Pancreas (tissue), 10 donors: Measurements from ENCODE around the gene ADAM19. TPM values are rescaled to one million over a fixed set of nuclear protein-coding genes. Genes with fewer than 3 reads are reported as not detected.

Experiments used
- ATAC-seq, 4 donors: fragments of 200-7000 bp; cut with Tn5 transposase; one replicate each; pipeline versions ENCODE4 v1.8.0 to v1.9.1; 2020; ENCODE audit warnings: mild to moderate bottlenecking in 4 of 4, moderate library complexity in 4 of 4
- DNase-seq, 6 donors: peaks; one replicate each; pipeline ENCODE4 v3.0.0-alpha.2; 2020
- FAIRE-seq: peaks from 2 replicates; lab custom pipeline; 2012; peaks lifted over from hg19 to GRCh38; lab: Jason Lieb, UNC
- H3K27ac ChIP-seq, 4 donors: fragments of 200-600 bp; sonication (generic); 1 replicate in 3 of 4; 2 replicates in 1 of 4; pipeline versions ENCODE4 v1.5.0 to v1.8.0; 2020
- H3K27me3 ChIP-seq, 4 donors: fragments of 200-600 bp; one replicate each; pipeline ENCODE4 v1.8.0; 2021
- H3K36me3 ChIP-seq, 3 donors: fragments of 200-600 bp; sonication (generic) in 1 of 3; one replicate each; pipeline versions ENCODE4 v1.5.0 to v1.8.0; 2020 to 2021
- H3K4me1 ChIP-seq, 3 donors: fragments of 200-600 bp; one replicate each; pipeline ENCODE4 v1.8.0; 2021
- H3K4me3 ChIP-seq, 4 donors: fragments of 200-600 bp; sonication (generic) in 2 of 4; one replicate each; pipeline versions ENCODE4 v1.5.0 to v1.8.0; 2020 to 2021
- H3K9me3 ChIP-seq, 4 donors: fragments of 200-600 bp; one replicate each; pipeline ENCODE4 v1.8.0; 2021
- WGBS, 2 donors: extraction: QIAGEN DNeasy Blood & Tissue Kit; methylation state at CpG; one replicate each; pipeline ENCODE4 v1.1.7; 2013; 5-methylcytosine and 5-hydroxymethylcytosine counted together
- intact Hi-C, 3 donors: fragments of 100-400 bp; cut with DNase I; formaldehyde crosslinking; loops; one replicate each; pipeline versions ENCODE4 v1.11.1 to v1.14.2; 2022
- polyA plus RNA-seq, 2 donors: library from polyadenylated mRNA; stranded (reverse); fragments of 200-250 nt; gene quantifications; one replicate each; pipeline ENCODE4 v1.2.3, GENCODE V29; 2013
- total RNA-seq, 6 donors: library from RNA; stranded (reverse); fragmentation: NEBNext Ultra II Directional in 4 of 6; extraction: Animal tissue kit (Norgen Biotek cat#: 25700) in 4 of 6; gene quantifications; one replicate each; pipeline versions ENCODE4 v1.2.1 to v1.2.4, GENCODE V29; 2021 to 2023
- TF ChIP-seq, protein P1 (sequence below), 4 donors: fragments of 200-600 bp; sonication (generic) in 3 of 4; IDR thresholded peaks; one replicate each; pipeline versions ENCODE4 v1.5.0 to v1.8.0; 2021; ENCODE audit warnings: antibody characterized with exemption in 4 of 4
- donor health status: healthy with polysubstance abuse.
- donor health status: DM: no; HTN: no; CAD: no; lungs with moderate emphysema.
- donor health status: DM: no; HTN: no; CAD: no.
- donor health status: control.
- donor health status: control.
- donor health status: Bipolar disorder and iron deficiency.
- donor health status: DM: yes; HTN: yes; CAD: no.
- donor health status: DM: no; HTN: no; CAD: no.
- donor health status: DM: no; HTN: no; CAD: no.
- donor health status: DM: yes; HTN: yes; CAD: no.

The ADAM19 gene
- total and polyA plus RNA-seq, 8 donors = 0.38 to 3.0 (median 0.69) TPM

DNA sequence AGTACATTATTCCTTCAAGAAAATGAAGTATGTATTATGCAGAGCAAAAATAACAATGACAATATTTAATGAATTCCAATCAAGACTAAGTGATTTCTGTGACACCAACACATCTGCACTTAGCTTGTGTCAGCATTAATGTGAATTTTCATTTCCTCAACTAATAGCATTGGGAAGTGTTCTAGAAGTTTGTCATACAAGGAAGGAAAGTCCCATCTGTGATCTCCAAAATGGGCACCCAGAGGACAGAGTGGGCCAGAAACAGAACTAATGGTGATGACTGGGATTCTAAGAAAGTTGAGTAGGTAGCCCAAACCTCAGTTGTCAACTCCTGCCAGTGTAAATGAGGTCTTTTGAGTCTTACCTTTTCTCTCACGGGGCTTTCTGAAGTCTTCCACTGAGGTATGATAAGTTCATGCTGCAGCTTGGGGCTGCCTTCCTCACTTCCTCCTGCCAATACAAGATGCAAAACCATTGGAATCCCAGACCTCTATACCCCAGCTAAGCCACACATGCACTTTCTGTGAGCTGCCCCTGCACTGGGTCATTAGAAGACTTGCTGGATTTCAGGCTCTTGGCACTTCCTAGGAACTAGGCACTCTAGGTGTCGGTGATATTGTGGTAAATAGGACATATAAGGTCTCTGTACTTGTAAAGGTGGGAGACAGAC, 4.9 kb downstream of the ADAM19 start:
- H3K27ac ChIP-seq = no peak overlapping the region
- TF ChIP-seq, protein P1, sequence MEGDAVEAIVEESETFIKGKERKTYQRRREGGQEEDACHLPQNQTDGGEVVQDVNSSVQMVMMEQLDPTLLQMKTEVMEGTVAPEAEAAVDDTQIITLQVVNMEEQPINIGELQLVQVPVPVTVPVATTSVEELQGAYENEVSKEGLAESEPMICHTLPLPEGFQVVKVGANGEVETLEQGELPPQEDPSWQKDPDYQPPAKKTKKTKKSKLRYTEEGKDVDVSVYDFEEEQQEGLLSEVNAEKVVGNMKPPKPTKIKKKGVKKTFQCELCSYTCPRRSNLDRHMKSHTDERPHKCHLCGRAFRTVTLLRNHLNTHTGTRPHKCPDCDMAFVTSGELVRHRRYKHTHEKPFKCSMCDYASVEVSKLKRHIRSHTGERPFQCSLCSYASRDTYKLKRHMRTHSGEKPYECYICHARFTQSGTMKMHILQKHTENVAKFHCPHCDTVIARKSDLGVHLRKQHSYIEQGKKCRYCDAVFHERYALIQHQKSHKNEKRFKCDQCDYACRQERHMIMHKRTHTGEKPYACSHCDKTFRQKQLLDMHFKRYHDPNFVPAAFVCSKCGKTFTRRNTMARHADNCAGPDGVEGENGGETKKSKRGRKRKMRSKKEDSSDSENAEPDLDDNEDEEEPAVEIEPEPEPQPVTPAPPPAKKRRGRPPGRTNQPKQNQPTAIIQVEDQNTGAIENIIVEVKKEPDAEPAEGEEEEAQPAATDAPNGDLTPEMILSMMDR (IDR thresholded peaks at IDR 0.05) = no peak
- peaks cover 0 to 5% (median 0%) of the 10 kb centered on the region in 3 donors for H3K4me1 ChIP-seq
- no peak for FAIRE-seq
- no peaks in the 10 kb centered on the region for H3K9me3 ChIP-seq
- H3K36me3 ChIP-seq = no peaks in the 10 kb centered on the region
- DNase-seq = no peak
- intact Hi-C loops = no loop called here
- peaks cover 0 to 8% (median 0%) of the 10 kb centered on the region in 4 donors for H3K27me3 ChIP-seq
- WGBS, 2 donors = 89% methylated on average over 2 of the region's 2 CpGs
- no peak overlapping the region for H3K4me3 ChIP-seq
- peak in 1 of 4 donors; percentile 30 for ATAC-seq

DNA sequence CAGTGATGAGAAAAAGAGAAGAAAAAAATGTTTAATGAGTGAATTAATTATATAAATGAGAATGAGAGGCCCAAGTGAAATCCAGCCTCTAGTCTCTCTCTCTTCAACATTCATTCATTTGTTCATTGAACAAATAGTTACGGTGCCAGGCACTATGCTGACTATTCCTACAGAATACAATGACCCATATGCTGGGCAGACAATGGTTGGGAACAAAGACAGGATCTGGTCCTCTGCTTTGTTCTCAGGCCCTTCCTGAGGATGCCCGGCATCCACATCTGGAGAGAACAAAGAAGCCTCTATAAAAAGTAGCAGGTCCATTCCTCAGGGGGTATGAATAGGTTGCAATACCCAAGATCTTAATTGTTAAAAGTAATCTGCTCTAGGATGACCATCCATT, 6.9 kb downstream of the ADAM19 start:
- ATAC-seq = no peak
- no peaks in the 10 kb centered on the region for H3K36me3 ChIP-seq
- H3K4me1 ChIP-seq = no peaks in the 10 kb centered on the region
- FAIRE-seq = no peak
- WGBS, 2 donors = 59 to 81% methylated on average over 2 of the region's 2 CpGs
- intact Hi-C loops = no loop called here
- H3K9me3 ChIP-seq = no peaks in the 10 kb centered on the region
- no peaks in the 10 kb centered on the region for H3K27me3 ChIP-seq
- TF ChIP-seq, protein P1 (IDR thresholded peaks at IDR 0.05) = no peak
- H3K27ac ChIP-seq = no peak overlapping the region
- DNase-seq = no peak
- no peak overlapping the region for H3K4me3 ChIP-seq

DNA sequence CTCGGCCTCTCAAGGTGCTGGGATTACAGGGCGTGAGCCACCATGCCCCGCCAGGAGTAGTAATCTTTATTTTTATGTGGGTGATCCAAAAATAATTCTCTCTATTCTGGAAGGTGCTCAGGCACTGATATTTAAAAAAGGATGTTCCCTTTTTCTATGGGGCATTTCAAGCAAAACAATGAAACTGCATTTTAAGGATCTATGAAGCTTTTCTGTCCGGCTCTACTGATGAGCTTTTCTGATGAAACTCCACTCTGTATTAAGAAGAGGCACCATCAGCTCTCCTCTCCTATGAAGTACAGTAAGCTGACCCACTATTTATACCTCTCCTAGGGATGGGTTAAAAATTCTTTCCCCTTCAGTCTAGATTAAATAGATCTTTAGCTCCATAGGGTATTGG, 7.4 kb downstream of the ADAM19 start:
- intact Hi-C loops = no loop called here
- 78 to 84% methylated on average over 4 of the region's 4 CpGs for WGBS, 2 donors
- no peak overlapping the region for H3K4me3 ChIP-seq
- no peaks in the 10 kb centered on the region for H3K27me3 ChIP-seq
- H3K27ac ChIP-seq = no peak overlapping the region
- DNase-seq (no peak), ATAC-seq (no peak), FAIRE-seq (no peak)
- H3K9me3 ChIP-seq = no peaks in the 10 kb centered on the region
- H3K4me1 ChIP-seq = no peaks in the 10 kb centered on the region
- TF ChIP-seq, protein P1 (IDR thresholded peaks at IDR 0.05) = no peak
- H3K36me3 ChIP-seq = no peaks in the 10 kb centered on the region

DNA sequence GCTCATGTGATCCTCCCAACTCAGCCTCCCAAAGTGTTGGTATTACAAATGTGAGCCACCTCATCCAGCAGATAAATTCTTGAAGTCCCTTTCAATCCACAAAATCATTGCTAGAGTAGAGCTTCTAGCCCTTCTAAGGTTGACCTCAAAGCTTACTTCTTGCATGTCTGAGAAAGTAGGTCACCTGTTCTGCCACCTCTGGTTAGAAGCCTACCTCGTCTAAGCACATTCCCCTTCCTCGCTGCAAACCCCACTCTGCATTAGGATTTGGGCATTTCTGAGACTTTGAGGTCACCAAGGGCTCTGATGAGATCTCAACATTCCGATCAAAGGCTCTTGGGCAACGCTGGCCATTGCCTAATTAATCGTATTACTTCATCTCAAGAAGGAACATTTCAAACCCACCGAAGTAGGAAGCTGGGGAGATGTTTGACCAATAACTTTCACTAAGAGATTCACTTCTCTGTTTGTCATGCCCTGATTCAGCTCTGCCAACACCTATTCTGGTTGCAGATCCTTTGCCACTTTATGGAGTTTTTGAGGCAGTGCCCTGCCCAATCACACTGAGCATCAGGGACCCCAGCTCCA, 8.6 kb downstream of the ADAM19 start:
- 67 to 72% methylated on average over 6 of the region's 6 CpGs for WGBS, 2 donors
- H3K27ac ChIP-seq = no peak overlapping the region

More for the DNA sequence above, 8.6 kb downstream of the ADAM19 start:
- Histone ChIP-seq H3K4me1 (no peaks in the 10 kb centered on the region), H3K4me3 (no peak overlapping the region), H3K27me3 (no peaks in the 10 kb centered on the region), H3K9me3 (no peaks in the 10 kb centered on the region), H3K36me3 (no peaks in the 10 kb centered on the region)
- ATAC-seq (no peak), DNase-seq (no peak), FAIRE-seq (no peak)
- intact Hi-C loops = no loop called here
- TF ChIP-seq, protein P1 (IDR thresholded peaks at IDR 0.05) = no peak
